Transverse colon (tissue), 4 donors: ENCODE measurements around the gene OLAH. TPM values are rescaled to one million over a fixed set of nuclear protein-coding genes. Genes with fewer than 3 reads are reported as not detected.

Experiments used
- DNase-seq: peaks from one replicate; pipeline ENCODE4 v3.0.0-alpha.2; 2019
- H3K27ac ChIP-seq, 4 donors: fragments of 200-600 bp; sonication (generic); 2 replicates each; pipeline ENCODE4 v1.5.1; 2016 to 2018; ENCODE audit warnings: inconsistent platforms in 4 of 4
- H3K27me3 ChIP-seq: fragments of 200-600 bp; sonication (generic); 2 replicates; pipeline ENCODE4 v1.5.1; 2017; ENCODE audit warnings: inconsistent platforms
- H3K36me3 ChIP-seq, 4 donors: fragments of 200-600 bp; sonication (generic); 2 replicates each; pipeline ENCODE4 v1.5.1; 2017 to 2019; ENCODE audit warnings: inconsistent platforms in 4 of 4
- H3K4me1 ChIP-seq, 4 donors: fragments of 200-600 bp; sonication (generic); 2 replicates each; pipeline ENCODE4 v1.5.1; 2017 to 2020; ENCODE audit warnings: inconsistent platforms in 4 of 4
- H3K4me3 ChIP-seq, 4 donors: fragments of 200-600 bp; sonication (generic); 1 replicate in 1 of 4; 2 replicates in 3 of 4; pipeline versions ENCODE4 v1.5.1 to v1.6.1; 2017 to 2019; ENCODE audit warnings: inconsistent platforms in 4 of 4
- H3K9me3 ChIP-seq, 2 donors: fragments of 200-600 bp; sonication (generic); 2 replicates each; pipeline ENCODE4 v1.5.1; 2017 to 2019; ENCODE audit warnings: inconsistent platforms in 2 of 2
- CTCF ChIP-seq, 5 experiments: fragments of 200-600 bp in 3 of 5; fragments of 450-650 bp in 2 of 5; sonication (generic) in 3 of 5; IDR thresholded peaks; 1 replicate in 2 of 5; 2 replicates in 3 of 5; pipeline ENCODE4 v1.5.1; 2016 to 2017; ENCODE audit warnings: antibody characterized with exemption in 5 of 5, inconsistent platforms in 3 of 5, mild to moderate bottlenecking in 2 of 5, moderate library complexity in 1 of 5
- EP300 ChIP-seq: sonication (generic); formaldehyde crosslinking; IDR thresholded peaks from one replicate; pipeline ENCODE4 v1.6.1; 2017; ENCODE audit warnings: antibody characterized with exemption, low read depth
- POLR2A ChIP-seq: fragments of 450-650 bp; IDR thresholded peaks from one replicate; pipeline ENCODE4 v1.6.1; 2016; ENCODE audit warnings: antibody characterized with exemption, mild to moderate bottlenecking, moderate library complexity
- POLR2AphosphoS5 ChIP-seq, 3 donors: sonication (generic); formaldehyde crosslinking; IDR thresholded peaks; one replicate each; pipeline ENCODE4 v1.6.1; 2016; ENCODE audit warnings: antibody characterized with exemption in 3 of 3
- WGBS, 2 donors: methylation state at CpG; one replicate each; pipeline ENCODE4 v1.1.5; 2018; ENCODE audit warnings: low coverage in 1 of 2; 5-methylcytosine and 5-hydroxymethylcytosine counted together
- in situ Hi-C, 4 donors: fragments of 200-750 bp; cut with MboI; loops; one replicate each; pipeline versions ENCODE4 v1.15.0 to v1.15.1; 2017; ENCODE audit warnings: low sequenced_read_pairs in 3 of 4, low pct_ligation_motif_present in 1 of 4, low pct_unique_long_range_greater_than_20kb in 1 of 4
- intact Hi-C: fragments of 100-400 bp; cut with DNase I; formaldehyde crosslinking; loops from one replicate; pipeline ENCODE4 v1.15.1; 2023; ENCODE audit warnings: low total_unique reads
- total RNA-seq, 4 donors: library from RNA; depleted of rRNA; stranded (reverse); fragments of >200 nt; gene quantifications; one replicate each; pipeline ENCODE4 v1.1.0, GENCODE V29; 2016

The OLAH gene
- total RNA-seq, 4 donors from 2014 or later, result not detected

GRCh38 chr10:15113766-15114165 lies 70.0 kb downstream of the OLAH start:
- DNase-seq, result no peak
- no peak overlapping the region for H3K4me3 ChIP-seq
- no peak overlapping the region for H3K27ac ChIP-seq
- TF ChIP-seq POLR2AphosphoS5 (IDR thresholded peaks at IDR 0.05) (no peak), EP300 (no peak), POLR2A (no peak)
- 94 to 100% methylated on average over 4 of the region's 4 CpGs for WGBS, 2 donors
- peaks cover 0 to 3% (median 0%) of the 10 kb centered on the region in 4 donors for H3K4me1 ChIP-seq
- in situ Hi-C loops (loop anchor here in 2 of 4 donors (25.0 kb wide), 2 partner anchors 576 to 601 kb away; no protein-coding TSS in a partner anchor), intact Hi-C loops (no loop called here)
- no peaks in the 10 kb centered on the region for H3K27me3 ChIP-seq
- no peaks in the 10 kb centered on the region for H3K9me3 ChIP-seq
- peaks cover 0 to 12% (median 3%) of the 10 kb centered on the region in 4 donors for H3K36me3 ChIP-seq

- no peaks in the 10 kb centered on the region for H3K27me3 ChIP-seq
- peaks cover 0 to 8% (median 3%) of the 10 kb centered on the region in 4 donors for H3K36me3 ChIP-seq
- no peak for TF ChIP-seq POLR2A
- TF ChIP-seq CTCF (IDR thresholded peaks at IDR 0.05), result no peak
- no peak for TF ChIP-seq POLR2AphosphoS5 (IDR thresholded peaks at IDR 0.05)
- TF ChIP-seq EP300, result no peak
- intact Hi-C loops (no loop called here), in situ Hi-C loops (loop anchor here in 2 of 4 donors (25.0 kb wide), 2 partner anchors 579 to 604 kb away; no protein-coding TSS in a partner anchor)
- DNase-seq, result no peak
- 94 to 96% methylated on average over 5 of the region's 5 CpGs for WGBS, 2 donors
- H3K27ac ChIP-seq, result no peak overlapping the region
- no peaks in the 10 kb centered on the region for H3K4me1 ChIP-seq
- no peak overlapping the region for H3K4me3 ChIP-seq
- no peaks in the 10 kb centered on the region for H3K9me3 ChIP-seq
Observed at GRCh38 chr10:15116225-15116624, 72.5 kb downstream of the OLAH start.

GRCh38 chr10:15118615-15119014 lies 74.9 kb downstream of the OLAH start:
- H3K9me3 ChIP-seq, result no peaks in the 10 kb centered on the region
- peaks cover 0 to 8% (median 3%) of the 10 kb centered on the region in 4 donors for H3K36me3 ChIP-seq
- in situ Hi-C loops, result loop anchor here in 2 of 4 donors (25.0 kb wide), 2 partner anchors 581 to 606 kb away; no protein-coding TSS in a partner anchor
- intact Hi-C loops, result no loop called here
- H3K4me1 ChIP-seq, result no peaks in the 10 kb centered on the region
- no peak overlapping the region for H3K4me3 ChIP-seq
- H3K27ac ChIP-seq, result no peak overlapping the region
- 67 to 75% methylated on average over 1 of the region's 1 CpG for WGBS, 2 donors
- no peak for DNase-seq
- no peak for TF ChIP-seq POLR2AphosphoS5 (IDR thresholded peaks at IDR 0.05)
- no peak for TF ChIP-seq EP300
- TF ChIP-seq CTCF (IDR thresholded peaks at IDR 0.05), result no peak
- no peak for TF ChIP-seq POLR2A
- no peaks in the 10 kb centered on the region for H3K27me3 ChIP-seq

- in situ Hi-C loops (loop anchor here in 2 of 4 donors (25.0 kb wide), 2 partner anchors 583 to 608 kb away; no protein-coding TSS in a partner anchor), intact Hi-C loops (no loop called here)
- 88 to 100% methylated on average over 1 to 5 of the region's 5 CpGs for WGBS, 2 donors
- no peak overlapping the region for H3K4me3 ChIP-seq
- no peaks in the 10 kb centered on the region for H3K4me1 ChIP-seq
- H3K36me3 ChIP-seq, result peaks cover 0 to 9% (median under 1%) of the 10 kb centered on the region in 4 donors
- no peaks in the 10 kb centered on the region for H3K9me3 ChIP-seq
- no peak for DNase-seq
- H3K27ac ChIP-seq, result no peak overlapping the region
- no peaks in the 10 kb centered on the region for H3K27me3 ChIP-seq
- TF ChIP-seq EP300 (no peak), POLR2A (no peak), POLR2AphosphoS5 (IDR thresholded peaks at IDR 0.05) (no peak), CTCF (IDR thresholded peaks at IDR 0.05) (no peak)
Observed at GRCh38 chr10:15120523-15120922, 76.8 kb downstream of the OLAH start.
